H1 (cell line): ENCODE measurements around the gene LDHB. TPM values are rescaled to one million over a fixed set of nuclear protein-coding genes. Genes with fewer than 3 reads are reported as not detected.

Source experiments
- ASH2L ChIP-seq: fragments of 200-600, 300-600 bp; sonication (generic); IDR thresholded peaks from one replicate; pipeline ENCODE4 v1.7.1; 2017; ENCODE audit warnings: low read length
- BACH1 ChIP-seq: IDR thresholded peaks from 2 replicates; pipeline ENCODE4 v1.6.1; 2012; ENCODE audit warnings: low read length, improper control_type of control experiment
- CEBPB ChIP-seq: IDR thresholded peaks from 2 replicates; pipeline ENCODE4 v1.6.1; 2012; ENCODE audit warnings: low read depth, low read length
- CHD2 ChIP-seq: IDR thresholded peaks from 2 replicates; pipeline ENCODE4 v1.6.1; 2012; ENCODE audit warnings: low read length, improper control_type of control experiment
- CTBP2 ChIP-seq: IDR thresholded peaks from 2 replicates; pipeline ENCODE4 v1.7.0; 2011; ENCODE audit warnings: borderline replicate concordance, mild to moderate bottlenecking, moderate library complexity, mixed read lengths, low read length; ENCODE audit not compliant: insufficient read depth, insufficient read length
- E2F6 ChIP-seq: IDR thresholded peaks from 2 replicates; pipeline ENCODE4 v1.6.1; 2012; ENCODE audit warnings: inconsistent platforms
- EGR1 ChIP-seq: IDR thresholded peaks from 2 replicates; pipeline ENCODE4 v1.6.1; 2011; ENCODE audit warnings: low read depth, low read length, borderline replicate concordance
- FOSL1 ChIP-seq: IDR thresholded peaks from 2 replicates; pipeline ENCODE4 v1.6.1; 2011; ENCODE audit warnings: mild to moderate bottlenecking, low read depth, low read length, moderate library complexity; ENCODE audit not compliant: insufficient read depth
- GABPA ChIP-seq: IDR thresholded peaks from 2 replicates; pipeline ENCODE4 v1.6.1; 2011; ENCODE audit warnings: mild to moderate bottlenecking, low read length, moderate library complexity, borderline replicate concordance; ENCODE audit not compliant: insufficient read depth
- HDAC2 ChIP-seq, 2 experiments: fragments of 300-600 bp in 1 of 2; sonication (generic) in 1 of 2; IDR thresholded peaks; 2 replicates each; pipeline ENCODE4 v1.6.1; 2011 to 2012; ENCODE audit warnings: low read depth in 2 of 2, low read length in 2 of 2, mild to moderate bottlenecking in 2 of 2, moderate library complexity in 2 of 2, borderline replicate concordance in 1 of 2, inconsistent platforms in 1 of 2
- KDM1A ChIP-seq: fragments of 200-600, 300-600 bp; sonication (generic); IDR thresholded peaks from 2 replicates; pipeline ENCODE4 v1.7.1; 2016; ENCODE audit warnings: mild to moderate bottlenecking, low read length, borderline replicate concordance
- KDM4A ChIP-seq: IDR thresholded peaks from one replicate; pipeline ENCODE4 v1.7.1; 2012; ENCODE audit warnings: low read depth, mild to moderate bottlenecking, moderate library complexity, low read length, inconsistent platforms; ENCODE audit not compliant: severe bottlenecking
- KDM5A ChIP-seq: fragments of 200-600 bp; IDR thresholded peaks from 2 replicates; pipeline ENCODE4 v1.7.1; 2012; ENCODE audit warnings: mild to moderate bottlenecking, low read length, inconsistent platforms, mixed read lengths
- NANOG ChIP-seq: IDR thresholded peaks from 2 replicates; pipeline ENCODE4 v1.6.1; 2011; ENCODE audit warnings: low read length, low read depth, mild to moderate bottlenecking, inconsistent platforms; ENCODE audit not compliant: insufficient read depth, poor library complexity, severe bottlenecking
- POU5F1 ChIP-seq: IDR thresholded peaks from 2 replicates; pipeline ENCODE4 v1.6.1; 2011; ENCODE audit warnings: low read depth, mild to moderate bottlenecking, low read length, moderate library complexity
- RAD21 ChIP-seq, 2 experiments: IDR thresholded peaks in 1 of 2; conservative IDR thresholded peaks in 1 of 2; 2 replicates each; pipeline ENCODE4 v1.6.1; 2011; ENCODE audit warnings: low read depth in 2 of 2, low read length in 2 of 2, improper control_type of control experiment in 1 of 2, inconsistent platforms in 1 of 2, mild to moderate bottlenecking in 1 of 2, moderate library complexity in 1 of 2
- RBBP5 ChIP-seq: IDR thresholded peaks from 2 replicates; pipeline ENCODE4 v1.7.1; 2012; ENCODE audit warnings: low read depth, mild to moderate bottlenecking, inconsistent platforms, low read length, moderate library complexity, borderline replicate concordance
- RFX5 ChIP-seq: IDR thresholded peaks from 2 replicates; pipeline ENCODE4 v1.6.1; 2011; ENCODE audit warnings: low read depth, low read length, improper control_type of control experiment, borderline replicate concordance
- SRF ChIP-seq: IDR thresholded peaks from 2 replicates; pipeline ENCODE4 v1.6.1; 2011; ENCODE audit warnings: mild to moderate bottlenecking, low read depth, low read length, moderate library complexity
- TBP ChIP-seq: IDR thresholded peaks from 2 replicates; pipeline ENCODE4 v1.6.1; 2011; ENCODE audit warnings: low read depth, low read length, improper control_type of control experiment
- TEAD4 ChIP-seq: IDR thresholded peaks from 2 replicates; pipeline ENCODE4 v1.6.1; 2012; ENCODE audit warnings: low read depth, low read length, inconsistent platforms, mixed read lengths
- polyA plus RNA-seq, 7 experiments: library from polyadenylated mRNA; depleted of rRNA in 3 of 7; stranded (reverse) in 5 of 7; unstranded in 2 of 7; fragments of >200 nt in 5 of 7; fragments of 200-250 nt in 2 of 7; gene quantifications; 1 replicate in 5 of 7; 2 replicates in 1 of 7; 4 replicates in 1 of 7; pipeline versions ENCODE4 v1.2.1 to v1.2.3, GENCODE V29; 2011 to 2013; ENCODE audit warnings: missing spikeins in 2 of 7, mixed read lengths in 2 of 7
- total RNA-seq: library from RNA; stranded (reverse); fragmentation: NEBNext Ultra II Directional; extraction: Animal tissue kit (Norgen Biotek cat#: 25700); gene quantifications from 2 replicates; pipeline ENCODE4 v1.2.1, GENCODE V29; 2021
- TF ChIP-seq, protein P1 (sequence below): IDR thresholded peaks from 2 replicates; pipeline ENCODE4 v1.6.1; 2012; ENCODE audit warnings: inconsistent platforms

The LDHB gene
- total and polyA plus RNA-seq, 2 of the 8 experiments (the other 6 are each of a cell fraction or from before 2014, with no cell fraction given): 1,177 to 1,781 TPM

DNA sequence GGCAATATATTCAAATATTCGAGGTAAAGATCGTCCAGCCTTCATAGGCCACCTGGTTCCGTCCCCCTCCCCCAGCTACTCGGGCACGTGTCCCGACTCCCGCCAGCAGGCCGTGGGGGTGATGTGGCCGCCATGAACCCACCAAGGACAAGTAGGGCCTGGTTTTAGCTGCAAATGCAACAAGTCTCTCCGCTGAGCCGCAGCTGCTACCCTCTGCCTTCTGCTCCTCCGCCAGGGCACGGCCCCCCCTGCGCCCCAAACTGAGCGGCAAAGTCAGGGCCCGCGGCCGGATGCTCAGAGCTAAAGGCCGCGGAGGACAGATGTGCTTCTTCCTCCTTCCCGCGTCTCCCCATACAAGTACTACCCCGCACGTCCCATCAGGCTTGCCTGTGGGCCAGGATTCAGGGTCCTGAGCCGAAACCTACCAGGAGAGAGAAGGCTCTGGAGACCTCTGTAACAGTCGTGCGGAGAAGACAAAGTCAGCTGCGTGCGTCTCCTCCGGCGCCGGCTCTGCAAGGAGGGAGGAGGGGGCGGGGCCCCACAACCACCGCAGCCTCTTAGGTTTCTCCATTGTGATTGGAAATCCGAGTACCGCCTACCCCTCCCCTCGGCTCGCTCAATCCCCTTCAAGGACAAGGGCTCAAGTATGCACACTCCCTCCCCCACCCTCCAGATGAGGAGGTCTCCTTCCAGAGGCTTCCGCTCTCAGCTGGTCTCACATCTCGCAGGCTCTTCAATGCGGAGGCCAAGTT is at the start of gene LDHB (continued):
- TF ChIP-seq CEBPB (no peak), EGR1 (no peak), POU5F1 (no peak), GABPA (no peak), E2F6 (peak; percentile 92), ASH2L (peak; percentile 87), RAD21 (IDR thresholded peaks at IDR 0.05 in 1 of 2, conservative IDR thresholded peaks at IDR 0.05 in 1 of 2; ENCODE audit: low read depth in 2 of 2, low read length in 2 of 2) (no peak), TBP (peak; percentile 93), CHD2 (no peak), NANOG (no peak), HDAC2 (IDR thresholded peaks at IDR 0.05; ENCODE audit: borderline replicate concordance in 1 of 2, low read depth in 2 of 2, low read length in 2 of 2) (0 out of 4 replicates have a peak, but pooled peaks of 1 of the 2 experiments have one; percentile 14), TEAD4 (no peak), SRF (no peak), KDM4A (no peak), KDM5A (no peak), RFX5 (no peak), FOSL1 (no peak), RBBP5 (no peak), KDM1A (no peak), BACH1 (no peak), CTBP2 (no peak)
- TF ChIP-seq, protein P1, sequence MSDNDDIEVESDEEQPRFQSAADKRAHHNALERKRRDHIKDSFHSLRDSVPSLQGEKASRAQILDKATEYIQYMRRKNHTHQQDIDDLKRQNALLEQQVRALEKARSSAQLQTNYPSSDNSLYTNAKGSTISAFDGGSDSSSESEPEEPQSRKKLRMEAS: peak; percentile 98
